GM19023 (cell line): ENCODE measurements around the gene CAMK1G.

Experiments used
- ATAC-seq: cut with Tn5 transposase; IDR thresholded peaks from one replicate; pipeline ENCODE4 v1.9.1; 2021; ENCODE audit warnings: mild to moderate bottlenecking, moderate library complexity; ENCODE audit not compliant: unreplicated experiment

CAMK1G gene

DNA sequence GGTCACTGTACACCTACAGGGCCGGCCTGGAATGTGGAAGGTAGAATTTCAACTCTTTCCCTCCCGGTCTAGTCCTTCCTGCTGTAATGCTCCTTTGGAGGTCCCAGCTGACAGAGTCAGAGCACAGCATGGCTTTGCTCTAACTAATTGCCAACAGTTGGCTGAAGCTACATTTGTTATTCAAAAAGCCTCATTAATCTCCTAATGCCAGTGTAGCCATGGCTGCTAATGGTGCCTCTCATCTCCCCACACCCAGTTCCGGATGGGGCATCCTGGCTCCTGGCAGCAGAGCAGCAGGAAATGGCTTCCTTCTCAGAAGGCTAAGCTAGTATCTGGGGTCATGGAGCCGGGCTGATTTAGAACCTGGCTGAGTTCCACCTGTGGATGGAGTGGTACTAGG lies 18.7 kb upstream of the CAMK1G start:
- ATAC-seq = no peak

DNA sequence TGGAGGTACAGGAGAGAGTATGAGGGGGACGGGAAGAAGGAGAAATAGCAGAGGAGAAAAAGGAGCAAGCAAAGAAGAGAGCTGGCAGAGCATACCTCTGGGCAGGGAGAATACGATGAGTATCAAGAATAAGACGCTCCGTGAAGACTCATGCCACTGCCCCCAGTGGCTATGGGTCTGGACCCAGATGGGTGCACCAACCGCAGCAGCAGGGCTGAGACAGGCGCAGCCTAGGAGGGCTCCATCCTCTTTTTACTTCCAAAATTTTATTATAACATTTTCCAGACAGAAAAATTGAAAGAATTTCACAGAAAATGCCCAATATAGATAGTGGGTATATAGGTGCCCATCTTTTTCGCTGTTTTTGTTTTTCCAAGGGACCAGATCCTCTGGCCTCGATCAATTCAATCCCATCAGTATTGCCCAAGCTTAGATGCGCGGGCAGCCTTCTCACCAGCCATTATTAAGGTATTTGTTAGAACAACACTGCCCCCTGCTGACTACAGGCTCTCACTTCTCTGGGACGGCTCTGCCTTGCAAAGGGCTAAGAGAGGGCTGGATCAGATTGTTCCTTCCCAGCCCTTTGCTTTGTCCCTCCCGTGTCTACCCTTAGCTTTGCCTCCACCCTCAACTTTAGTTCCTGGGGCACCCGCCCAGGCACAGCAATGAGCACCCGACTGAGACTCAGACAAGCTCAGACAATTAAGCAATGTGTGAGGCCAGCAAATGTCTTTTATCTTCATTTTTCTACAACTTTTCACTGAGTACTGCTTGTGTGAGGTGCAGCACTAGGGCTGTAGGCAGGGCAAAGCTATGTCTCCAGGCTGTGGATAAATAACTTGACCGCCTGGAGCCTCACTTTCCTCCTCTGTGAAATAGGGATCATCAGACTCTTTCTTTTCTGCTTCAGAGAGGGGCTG lies 17.5 kb upstream of the CAMK1G start:
- peak; percentile 85 for ATAC-seq

DNA sequence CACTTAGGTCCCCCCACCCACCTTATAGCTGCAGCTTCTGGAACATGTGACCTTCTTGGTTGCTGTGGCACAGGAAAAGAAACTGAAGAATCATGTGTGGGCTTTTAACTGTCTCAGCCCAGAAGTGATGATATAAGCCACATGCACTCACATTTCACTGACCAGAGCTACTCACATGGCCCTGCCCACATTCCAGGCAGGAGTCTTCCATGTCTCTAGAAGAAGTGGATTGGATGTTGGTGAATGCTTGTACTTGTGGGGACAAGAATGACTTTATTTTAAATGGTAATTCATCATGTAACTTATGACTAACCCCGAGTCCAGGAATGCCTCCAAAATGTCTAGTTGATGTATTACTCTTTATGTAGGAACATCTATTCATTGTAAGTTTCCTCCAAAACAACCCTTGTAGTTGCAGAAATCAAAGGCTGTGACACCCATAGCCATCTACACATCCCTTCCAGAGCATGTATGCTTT lies 15.8 kb upstream of the CAMK1G start:
- ATAC-seq = no peak

DNA sequence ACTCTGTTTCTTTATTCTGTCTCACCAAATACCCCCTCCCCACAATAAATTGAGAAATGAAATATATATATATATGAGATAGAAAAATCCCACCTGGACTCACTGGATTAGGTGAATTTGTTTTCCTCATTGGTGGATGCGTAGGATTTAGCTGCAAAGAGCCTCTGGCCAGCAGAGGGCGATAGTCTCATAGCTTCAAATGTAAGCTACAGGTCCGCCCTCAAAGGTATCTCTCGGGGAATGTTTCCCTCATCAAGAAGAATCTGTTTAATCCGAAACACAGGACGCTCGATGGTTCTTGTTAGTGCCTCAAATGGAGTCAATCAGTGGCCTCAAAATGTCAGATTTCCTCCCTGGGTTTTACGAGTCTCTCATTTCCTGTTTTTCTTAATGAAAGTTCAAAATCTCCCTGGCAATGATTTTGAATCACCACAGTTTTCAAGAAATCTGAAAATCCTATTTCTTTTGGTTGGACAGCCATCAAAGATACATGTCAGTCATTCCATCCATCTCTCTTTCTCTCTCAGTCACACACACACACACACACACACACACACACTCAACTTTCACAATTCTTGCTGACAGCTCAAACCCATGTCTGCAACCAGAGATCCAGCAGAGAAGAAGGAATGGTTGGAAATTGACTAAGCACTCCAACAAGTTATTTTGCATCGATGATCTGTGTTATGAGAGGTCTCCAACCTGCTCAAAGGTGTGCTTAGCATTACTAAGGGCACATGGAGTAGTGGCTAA lies 13.9 kb upstream of the CAMK1G start:
- ATAC-seq = no peak

DNA sequence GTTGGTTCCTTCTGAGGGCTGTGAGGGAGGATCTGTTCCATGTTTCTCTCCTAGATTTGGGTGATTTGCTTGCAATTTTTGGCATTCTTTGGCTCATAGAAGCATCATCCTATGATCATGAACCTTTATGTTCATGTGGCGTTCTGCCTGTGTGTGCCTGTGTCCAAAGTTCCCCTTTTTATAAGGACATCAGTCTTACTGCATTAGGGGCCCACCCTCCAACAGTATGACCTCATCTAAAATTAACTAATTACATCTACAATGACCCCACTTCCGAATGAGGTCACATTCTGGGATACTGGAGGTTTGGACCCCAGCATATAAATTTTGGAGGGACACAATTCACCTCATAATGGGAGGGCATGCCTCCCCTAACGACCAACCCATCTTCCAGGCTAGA lies 12.8 kb upstream of the CAMK1G start:
- ATAC-seq = no peak

- ATAC-seq = peak; percentile 73
Measured at GRCh38 chr1:209576392-209577197, 6.9 kb upstream of the CAMK1G start.

GRCh38 chr1:209577346-209577745 lies 6.2 kb upstream of the CAMK1G start:
- no peak for ATAC-seq

- ATAC-seq = no peak
Measured at GRCh38 chr1:209580577-209580976, 2.9 kb upstream of the CAMK1G start.

DNA sequence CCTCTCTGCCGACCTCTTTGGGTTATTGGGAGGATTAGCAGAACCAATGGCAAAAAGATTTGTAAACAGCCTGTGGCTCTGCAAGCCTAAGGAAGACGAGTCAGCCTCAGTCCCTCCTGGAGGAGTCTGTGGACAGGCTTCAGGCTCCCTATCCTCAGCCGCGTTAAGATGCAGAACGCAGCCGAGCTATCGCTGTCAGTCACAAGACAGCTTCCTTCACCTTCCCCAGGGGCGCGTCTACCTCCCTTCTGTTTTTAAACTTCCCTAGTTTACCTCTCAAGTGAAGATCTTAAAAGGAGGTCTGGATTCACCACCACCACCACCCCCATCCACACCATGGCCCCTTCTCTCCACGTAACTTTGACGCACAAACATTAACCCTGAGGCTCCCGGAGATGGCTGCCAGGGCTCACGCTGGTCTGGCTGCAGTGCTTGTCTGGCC lies 738 bp downstream of the CAMK1G start:
- ATAC-seq = no peak

DNA sequence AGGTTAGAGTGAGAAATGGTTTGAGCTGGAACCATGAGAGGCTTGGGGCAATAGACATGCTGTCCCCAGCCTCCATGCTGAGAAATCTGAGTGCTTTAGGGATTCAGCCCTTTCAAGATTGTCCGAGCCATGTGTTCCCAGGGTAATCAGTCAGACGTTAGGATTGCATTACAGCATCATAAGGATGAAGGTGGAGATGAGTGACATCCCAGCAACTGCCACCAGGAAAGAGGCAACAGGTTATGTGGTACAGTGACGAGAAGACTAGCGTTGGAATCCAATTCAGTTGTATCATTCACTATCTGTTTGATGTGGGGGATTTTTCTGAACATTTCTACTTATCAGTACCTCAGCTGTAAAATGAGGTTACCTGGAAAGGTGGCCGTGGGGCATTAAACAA lies 1.7 kb downstream of the CAMK1G start:
- ATAC-seq = no peak

DNA sequence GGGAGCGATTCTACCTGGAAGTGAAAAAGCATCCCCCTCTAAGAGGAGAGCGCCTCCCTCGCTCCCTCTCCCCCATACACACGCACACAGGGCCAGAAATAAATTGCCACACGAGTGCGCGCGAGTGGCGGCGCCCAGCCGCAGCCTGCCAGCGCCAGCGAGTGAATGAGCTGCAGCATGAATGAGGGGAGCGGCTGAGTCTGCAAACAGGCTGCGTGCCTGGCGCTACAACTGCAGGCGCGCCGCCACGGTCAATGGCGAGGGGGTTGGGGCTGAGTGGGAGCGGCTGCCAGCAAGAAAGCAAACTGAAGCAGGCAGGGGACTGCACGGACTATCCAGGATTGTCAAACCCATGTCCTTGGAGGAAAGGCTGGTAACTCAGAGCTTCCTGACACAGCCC lies 2.2 kb downstream of the CAMK1G start:
- ATAC-seq = no peak

DNA sequence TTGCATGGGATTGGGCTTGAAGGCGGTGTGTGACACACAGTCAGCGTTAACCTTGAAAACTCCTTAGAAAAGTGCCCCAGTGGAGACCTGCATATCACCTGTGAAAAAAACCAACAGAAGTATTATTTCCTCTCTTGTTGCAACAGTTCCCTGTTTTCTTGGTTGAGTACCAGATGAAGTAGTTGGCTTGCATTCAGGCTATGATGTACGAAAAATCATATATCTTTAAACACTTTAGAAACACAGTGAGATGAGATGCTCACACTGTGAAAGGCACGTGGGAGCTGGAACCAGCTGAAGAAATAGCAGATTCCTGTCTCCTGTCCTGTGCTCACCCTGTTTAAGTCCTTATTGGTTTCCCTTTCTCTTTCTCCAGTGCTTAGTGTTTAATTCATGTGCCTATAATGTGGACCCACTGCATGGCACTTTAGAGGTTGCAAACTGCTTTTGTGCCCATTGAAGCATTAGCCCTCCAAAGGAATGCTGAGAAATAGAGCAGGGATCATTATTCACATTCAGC lies 2.8 kb downstream of the CAMK1G start:
- ATAC-seq = no peak

- ATAC-seq = no peak
Measured at GRCh38 chr1:209587789-209588188, 4.3 kb downstream of the CAMK1G start.

GRCh38 chr1:209589440-209589839 lies 5.9 kb downstream of the CAMK1G start:
- ATAC-seq = no peak

GRCh38 chr1:209589863-209590262 lies 6.3 kb downstream of the CAMK1G start:
- ATAC-seq = no peak

DNA sequence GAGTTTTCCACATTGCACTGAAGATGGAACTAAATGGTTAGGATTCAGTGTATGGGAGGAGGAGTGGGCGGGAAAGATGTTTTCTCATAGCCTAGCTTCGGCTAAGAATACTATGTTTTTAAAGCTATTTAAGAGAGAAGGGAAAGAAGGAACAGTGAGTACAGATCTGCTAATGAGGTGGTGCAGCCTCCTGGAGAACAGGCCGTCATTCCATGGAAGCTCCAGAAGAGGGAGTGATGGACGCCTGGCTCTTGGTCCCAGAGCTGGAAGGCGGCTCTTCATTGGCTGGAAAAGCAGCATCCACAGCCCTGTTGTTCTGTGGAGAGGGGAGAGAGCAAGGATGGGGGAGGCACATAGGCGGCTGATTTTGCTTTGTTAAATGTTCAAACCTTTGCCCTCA lies 6.9 kb downstream of the CAMK1G start:
- ATAC-seq = no peak

DNA sequence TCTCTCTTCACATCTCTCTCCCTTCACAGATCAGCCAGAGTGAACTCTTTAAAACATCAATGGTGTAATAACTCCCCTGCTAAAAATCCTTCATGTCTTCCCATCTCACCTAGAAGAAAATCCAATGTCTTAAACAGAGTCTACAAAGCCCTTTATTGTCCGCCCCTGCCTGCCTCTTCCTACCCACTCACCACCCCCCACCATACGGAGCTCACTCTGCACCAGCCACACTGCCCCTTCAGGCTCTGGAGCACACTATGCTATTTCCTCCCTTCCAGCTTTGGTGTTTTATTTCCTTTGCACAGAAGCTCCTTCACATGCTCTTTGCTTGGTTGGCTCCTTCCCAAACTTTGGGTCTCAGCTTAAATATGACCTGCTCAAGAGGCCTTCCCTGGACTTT lies 10.2 kb downstream of the CAMK1G start:
- ATAC-seq = no peak

GRCh38 chr1:209594440-209594839 lies 10.9 kb downstream of the CAMK1G start:
- ATAC-seq = no peak

DNA sequence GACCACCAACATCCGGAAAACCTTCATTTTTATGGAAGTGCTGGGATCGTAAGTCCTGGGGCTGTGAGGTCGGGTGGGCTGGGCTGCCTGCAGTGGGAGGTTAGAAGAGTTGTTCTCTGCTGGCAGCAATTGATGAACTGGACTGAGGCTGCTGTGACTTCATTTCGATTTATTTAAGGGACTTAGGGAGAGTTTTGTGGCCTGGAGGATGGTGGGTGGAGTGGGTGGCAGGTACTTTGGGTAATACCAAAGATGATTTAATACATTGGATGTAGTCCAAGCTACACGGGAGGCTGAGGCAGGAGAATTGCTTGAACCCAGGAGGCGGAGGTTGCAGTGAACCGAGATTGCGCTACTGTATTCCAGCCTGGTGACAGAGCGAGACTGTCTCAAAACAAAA lies 11.5 kb downstream of the CAMK1G start:
- ATAC-seq = no peak

DNA sequence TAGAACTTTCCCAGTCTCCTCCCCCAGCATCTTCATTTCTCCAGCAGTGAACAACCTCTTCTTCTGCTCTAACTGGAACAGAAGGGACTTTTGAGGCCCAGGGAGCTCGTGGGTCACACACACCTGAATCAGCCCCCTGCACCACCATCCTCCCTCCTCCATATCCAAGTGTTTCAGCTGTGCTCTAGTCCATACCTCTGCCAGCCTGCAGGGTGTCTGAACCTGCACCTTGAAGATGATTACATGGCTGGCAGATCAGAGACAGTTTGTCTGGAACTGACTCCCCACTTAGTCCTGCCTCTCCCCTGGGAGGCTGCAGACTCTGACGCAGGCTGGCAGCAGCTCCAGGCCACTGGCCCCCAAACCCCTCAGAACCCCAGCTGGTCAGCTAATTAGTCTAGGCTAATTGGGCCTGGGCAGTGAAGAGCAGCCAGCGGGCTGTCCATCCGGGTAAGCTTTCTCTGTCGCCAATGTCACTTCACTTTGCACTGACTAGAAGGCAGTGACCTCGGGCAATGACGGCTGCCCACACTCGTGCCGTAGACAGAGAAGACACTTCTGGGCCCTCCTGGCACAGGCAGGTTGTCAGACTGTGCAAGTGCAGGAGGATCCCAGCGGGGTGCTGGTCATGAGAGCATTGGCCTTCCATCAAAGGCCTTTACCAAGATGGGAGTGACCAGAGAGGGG lies 12.2 kb downstream of the CAMK1G start:
- no peak for ATAC-seq
